ENCODE results near the gene CAMK1D. TPM values are rescaled to one million over a fixed set of nuclear protein-coding genes. Genes with fewer than 3 reads are reported as not detected.

The CAMK1D gene
- total RNA-seq, 1 donor from 2014 or later, result 12.8 TPM

GRCh38 chr10:12572281-12572680 is 222.9 kb downstream of the CAMK1D start:
- H3K27me3 ChIP-seq, result no peaks in the 10 kb centered on the region
- H3K4me3 ChIP-seq, result no peak overlapping the region
- no peaks in the 10 kb centered on the region for H3K9me3 ChIP-seq
- H3K36me3 ChIP-seq, result no peaks in the 10 kb centered on the region
- TF ChIP-seq POLR2A (IDR thresholded peaks at IDR 0.05) (no peak), POLR2AphosphoS5 (IDR thresholded peaks at IDR 0.05; ENCODE audit: insufficient read depth in 1 of 2, low read depth in 1 of 2) (no peak)
- TF ChIP-seq, protein P1, sequence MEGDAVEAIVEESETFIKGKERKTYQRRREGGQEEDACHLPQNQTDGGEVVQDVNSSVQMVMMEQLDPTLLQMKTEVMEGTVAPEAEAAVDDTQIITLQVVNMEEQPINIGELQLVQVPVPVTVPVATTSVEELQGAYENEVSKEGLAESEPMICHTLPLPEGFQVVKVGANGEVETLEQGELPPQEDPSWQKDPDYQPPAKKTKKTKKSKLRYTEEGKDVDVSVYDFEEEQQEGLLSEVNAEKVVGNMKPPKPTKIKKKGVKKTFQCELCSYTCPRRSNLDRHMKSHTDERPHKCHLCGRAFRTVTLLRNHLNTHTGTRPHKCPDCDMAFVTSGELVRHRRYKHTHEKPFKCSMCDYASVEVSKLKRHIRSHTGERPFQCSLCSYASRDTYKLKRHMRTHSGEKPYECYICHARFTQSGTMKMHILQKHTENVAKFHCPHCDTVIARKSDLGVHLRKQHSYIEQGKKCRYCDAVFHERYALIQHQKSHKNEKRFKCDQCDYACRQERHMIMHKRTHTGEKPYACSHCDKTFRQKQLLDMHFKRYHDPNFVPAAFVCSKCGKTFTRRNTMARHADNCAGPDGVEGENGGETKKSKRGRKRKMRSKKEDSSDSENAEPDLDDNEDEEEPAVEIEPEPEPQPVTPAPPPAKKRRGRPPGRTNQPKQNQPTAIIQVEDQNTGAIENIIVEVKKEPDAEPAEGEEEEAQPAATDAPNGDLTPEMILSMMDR (IDR thresholded peaks at IDR 0.05), result no peak
- peaks cover 5% of the 10 kb centered on the region for H3K4me1 ChIP-seq
- no peak for DNase-seq (ENCODE audit: extremely low spot score in 2 of 2)
- no peak overlapping the region for H3K27ac ChIP-seq
- intact Hi-C loops (cut with DNase I), result no loop called here

GRCh38 chr10:12577610-12578009 is 228.3 kb downstream of the CAMK1D start:
- Histone ChIP-seq H3K27ac (no peak overlapping the region), H3K36me3 (no peaks in the 10 kb centered on the region), H3K4me3 (no peak overlapping the region), H3K4me1 (peaks cover 9% of the 10 kb centered on the region), H3K27me3 (no peaks in the 10 kb centered on the region), H3K9me3 (no peaks in the 10 kb centered on the region)
- TF ChIP-seq, protein P1 (IDR thresholded peaks at IDR 0.05), result no peak
- TF ChIP-seq POLR2A (IDR thresholded peaks at IDR 0.05), result no peak
- TF ChIP-seq POLR2AphosphoS5 (IDR thresholded peaks at IDR 0.05; ENCODE audit: insufficient read depth in 1 of 2, low read depth in 1 of 2), result no peak
- no peak for DNase-seq (ENCODE audit: extremely low spot score in 2 of 2)
- intact Hi-C loops (cut with DNase I), result no loop called here

DNA sequence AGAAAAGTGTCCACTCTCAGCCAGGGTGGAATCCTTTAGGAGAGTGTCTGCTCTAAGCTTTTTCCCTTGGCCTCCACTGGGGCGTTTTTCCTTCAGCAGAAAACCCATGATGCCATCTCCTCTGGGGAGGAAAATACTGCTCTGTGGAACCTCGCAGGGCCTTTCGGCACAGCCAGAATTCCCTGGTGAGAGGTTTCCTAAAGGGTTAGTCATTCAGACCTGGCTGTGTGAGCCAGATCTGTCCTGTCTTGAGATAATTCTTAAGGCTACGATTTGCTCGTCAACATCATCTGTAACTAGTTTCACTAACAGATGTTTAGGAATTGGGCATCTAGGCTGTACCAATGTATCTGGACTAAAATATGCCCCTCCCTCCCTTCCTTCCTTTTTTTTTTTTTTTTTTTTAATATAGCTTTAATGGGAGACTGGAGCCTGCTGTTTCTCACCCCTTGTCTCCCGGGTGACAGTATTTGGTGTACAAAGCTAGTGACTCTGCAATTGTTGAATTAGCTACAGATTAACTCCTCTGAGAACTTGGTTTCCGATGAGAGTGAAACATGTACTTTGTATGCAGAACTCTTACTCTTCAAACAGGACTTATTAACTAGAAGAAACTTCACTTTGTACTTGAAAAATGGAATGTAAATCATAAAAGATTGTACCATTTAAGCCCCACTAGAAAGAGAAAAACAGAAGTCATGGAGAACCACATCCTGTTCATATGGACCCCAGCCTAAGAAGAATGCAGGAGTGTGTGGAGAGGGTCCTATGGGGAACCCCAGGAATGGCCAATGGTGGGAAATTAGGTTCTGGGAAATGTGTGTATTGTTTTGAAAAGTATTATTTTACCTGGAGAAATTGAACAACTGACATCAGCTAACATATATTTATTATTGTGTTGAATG is 230.9 kb downstream of the CAMK1D start:
- Histone ChIP-seq H3K36me3 (no peaks in the 10 kb centered on the region), H3K27ac (no peak overlapping the region), H3K4me1 (peaks cover 9% of the 10 kb centered on the region), H3K4me3 (no peak overlapping the region), H3K9me3 (no peaks in the 10 kb centered on the region), H3K27me3 (no peaks in the 10 kb centered on the region)
- TF ChIP-seq POLR2AphosphoS5 (IDR thresholded peaks at IDR 0.05; ENCODE audit: insufficient read depth in 1 of 2, low read depth in 1 of 2), result no peak
- no peak for TF ChIP-seq POLR2A (IDR thresholded peaks at IDR 0.05)
- TF ChIP-seq, protein P1 (IDR thresholded peaks at IDR 0.05), result no peak
- no peak for DNase-seq (ENCODE audit: extremely low spot score in 2 of 2)
- intact Hi-C loops (cut with DNase I), result no loop called here

DNA sequence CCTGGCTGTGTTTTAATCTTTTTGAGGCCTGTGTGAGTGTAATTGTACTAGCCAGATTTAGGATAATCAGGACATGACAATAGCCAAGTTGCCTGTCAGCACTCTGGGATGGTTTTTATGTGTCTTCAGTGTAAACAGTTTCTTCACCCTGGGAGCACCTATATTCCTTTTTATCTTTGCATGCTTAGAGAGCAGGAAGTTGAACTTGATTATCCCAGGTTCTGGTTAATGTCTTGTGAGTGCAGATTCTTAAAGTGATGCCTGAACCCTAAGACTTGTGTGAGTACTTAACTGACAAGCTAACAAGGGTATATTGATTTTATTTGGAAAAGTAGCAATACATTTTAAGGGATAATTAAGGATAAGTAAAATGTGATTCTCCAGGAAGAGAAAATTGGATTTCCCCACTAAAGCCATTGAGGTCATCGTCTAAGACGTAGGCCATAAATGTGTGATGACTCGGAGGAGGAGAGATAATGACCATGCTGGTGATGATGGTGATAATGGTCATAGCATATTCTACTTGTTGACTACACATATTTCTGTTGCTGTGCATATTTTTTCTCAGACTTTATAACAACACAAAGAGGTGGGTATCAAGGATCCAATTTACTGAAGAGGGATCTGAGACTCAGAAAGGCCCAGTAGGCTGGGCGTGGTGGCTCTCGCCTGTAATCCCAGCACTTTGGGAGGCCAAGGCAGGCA is 234.7 kb downstream of the CAMK1D start:
- Histone ChIP-seq H3K9me3 (no peaks in the 10 kb centered on the region), H3K4me1 (peaks cover 38% of the 10 kb centered on the region), H3K36me3 (no peaks in the 10 kb centered on the region), H3K27me3 (no peaks in the 10 kb centered on the region), H3K27ac (no peak overlapping the region), H3K4me3 (no peak overlapping the region)
- no peak for DNase-seq (ENCODE audit: extremely low spot score in 2 of 2)
- intact Hi-C loops (cut with DNase I), result no loop called here
- TF ChIP-seq, protein P1 (IDR thresholded peaks at IDR 0.05), result no peak
- TF ChIP-seq POLR2A (IDR thresholded peaks at IDR 0.05) (no peak), POLR2AphosphoS5 (IDR thresholded peaks at IDR 0.05; ENCODE audit: insufficient read depth in 1 of 2, low read depth in 1 of 2) (no peak)
